GM21723 (cell line): ENCODE data around the gene ENTHD1.
"Not testable (repeated sequence)": the region's sequence is repeated elsewhere in the genome, so short reads cannot be mapped to it uniquely, and the experiment has no call there.

Source experiments
- ATAC-seq: cut with Tn5 transposase; IDR thresholded peaks from one replicate; pipeline ENCODE4 v1.9.1; 2021; ENCODE audit warnings: mild to moderate bottlenecking, moderate library complexity; ENCODE audit not compliant: unreplicated experiment

ENTHD1 gene

GRCh38 chr22:39851606-39852315 lies 41.8 kb downstream of the ENTHD1 start:
- ATAC-seq = no peak

GRCh38 chr22:39847477-39847876 lies 46.1 kb downstream of the ENTHD1 start:
- no peak for ATAC-seq

- ATAC-seq = not testable (repeated sequence)
Observed at GRCh38 chr22:39846539-39846938, 47.0 kb downstream of the ENTHD1 start.

- ATAC-seq = no peak
Observed at GRCh38 chr22:39845529-39845928, 48.0 kb downstream of the ENTHD1 start.

GRCh38 chr22:39839917-39840510 lies 53.5 kb downstream of the ENTHD1 start:
- ATAC-seq = no peak

- ATAC-seq = no peak
Observed at GRCh38 chr22:39839204-39839603, 54.4 kb downstream of the ENTHD1 start.

- no peak for ATAC-seq
Observed at GRCh38 chr22:39833610-39834009, 60.0 kb downstream of the ENTHD1 start.

- ATAC-seq = no peak
Observed at GRCh38 chr22:39833093-39833492, 60.5 kb downstream of the ENTHD1 start.

GRCh38 chr22:39832627-39833074 lies 60.9 kb downstream of the ENTHD1 start:
- ATAC-seq = no peak

GRCh38 chr22:39825661-39826102 lies 67.9 kb downstream of the ENTHD1 start:
- ATAC-seq = peak; percentile 76

- no peak for ATAC-seq
Observed at GRCh38 chr22:39821008-39821407, 72.6 kb downstream of the ENTHD1 start.

GRCh38 chr22:39820256-39820655 lies 73.3 kb downstream of the ENTHD1 start:
- no peak for ATAC-seq

GRCh38 chr22:39819429-39819828 lies 74.1 kb downstream of the ENTHD1 start:
- ATAC-seq = no peak

GRCh38 chr22:39818094-39818493 lies 75.5 kb downstream of the ENTHD1 start:
- no peak for ATAC-seq

- ATAC-seq = no peak
Observed at GRCh38 chr22:39815932-39816331, 77.6 kb downstream of the ENTHD1 start.

- ATAC-seq = no peak
Observed at GRCh38 chr22:39814899-39815298, 78.7 kb downstream of the ENTHD1 start.

- no peak for ATAC-seq
Observed at GRCh38 chr22:39809772-39810557, 83.6 kb downstream of the ENTHD1 start.

- ATAC-seq = no peak
Observed at GRCh38 chr22:39808081-39808480, 85.5 kb downstream of the ENTHD1 start.

GRCh38 chr22:39806109-39806508 lies 87.5 kb downstream of the ENTHD1 start:
- no peak for ATAC-seq

GRCh38 chr22:39805117-39805516 lies 88.4 kb downstream of the ENTHD1 start:
- ATAC-seq = no peak

- no peak for ATAC-seq
Observed at GRCh38 chr22:39802682-39803081, 90.9 kb downstream of the ENTHD1 start.
